ENCODE measurements around the gene SEPTIN11. TPM values are rescaled to one million over a fixed set of nuclear protein-coding genes. Genes with fewer than 3 reads are reported as not detected.

The SEPTIN11 gene
- total and polyA plus RNA-seq, 2 of the 4 experiments (the other 2 are of a cell fraction): 267 to 573 TPM

- dilution Hi-C loops (cut with HindIII; ENCODE audit: low sequenced_read_pairs, unreplicated experiment) (no loop called here), intact Hi-C loops (cut with micrococcal nuclease) (no loop called here), in situ Hi-C loops (cut with MboI; ENCODE audit: low sequenced_read_pairs) (no loop called here)
- Histone ChIP-seq H3K79me1 (ENCODE audit: low read depth in 1 of 2, low read length in 2 of 2) (peaks cover 6 to 73% of the 10 kb centered on the region in 2 experiments), H3K9me1 (ENCODE audit: insufficient read depth, low read length) (peaks cover 8% of the 10 kb centered on the region), H4K5ac (ENCODE audit: low read depth, low read length) (no peak overlapping the region), H2AK5ac (ENCODE audit: low read depth, low read length) (no peak overlapping the region), H3K4ac (ENCODE audit: low read depth, low read length) (no peak overlapping the region), H2BK5ac (ENCODE audit: low read depth, low read length, poor library complexity, severe bottlenecking) (no peak overlapping the region), H3K14ac (replicated peaks; ENCODE audit: low read depth, low read length) (no peak overlapping the region), H2BK15ac (ENCODE audit: low read depth, low read length) (no peak overlapping the region), H4K20me1 (ENCODE audit: insufficient read depth, low read length) (peaks cover 95% of the 10 kb centered on the region), H3K27ac (ENCODE audit: insufficient read depth, low read length) (no peak overlapping the region), H3K4me2 (ENCODE audit: low read depth, low read length) (no peak overlapping the region), H3K4me3 (ENCODE audit: insufficient read depth, low read depth, low read length) (no peak overlapping the region), H3K27me3 (ENCODE audit: control insufficient read depth, insufficient read depth, low read length) (no peaks in the 10 kb centered on the region), H3K56ac (ENCODE audit: extremely low read depth, insufficient read depth, low read length) (no peak overlapping the region), H4K8ac (ENCODE audit: low read depth in 2 of 2, low read length in 2 of 2) (no peak overlapping the region), H3K36me3 (ENCODE audit: control insufficient read depth, insufficient read depth, low read length) (peaks cover 10% of the 10 kb centered on the region), H4K91ac (ENCODE audit: insufficient read depth, low read depth, low read length) (no peak overlapping the region), H3K9me3 (ENCODE audit: control insufficient read depth, insufficient read depth, low read length) (no peaks in the 10 kb centered on the region), H2BK20ac (ENCODE audit: low read depth, low read length) (no peak overlapping the region), H3K9ac (ENCODE audit: low read depth, low read length) (no peak overlapping the region), H2BK120ac (ENCODE audit: low read depth, low read length) (no peak overlapping the region), H3K18ac (ENCODE audit: low read depth, low read length) (no peak overlapping the region), H2AFZ (replicated peaks; ENCODE audit: low read length, poor library complexity) (no peak overlapping the region), H2AK9ac (replicated peaks; ENCODE audit: low read depth, low read length, poor library complexity) (no peak overlapping the region), H3K4me1 (ENCODE audit: control insufficient read depth, insufficient read depth, low read length) (peaks cover 11% of the 10 kb centered on the region), H3K23ac (ENCODE audit: low read depth, low read length) (no peak overlapping the region)
- no peak for TF ChIP-seq POLR2A (IDR thresholded peaks at IDR 0.05; ENCODE audit: low read depth, low read length)
- no peak for TF ChIP-seq MAZ (IDR thresholded peaks at IDR 0.05; ENCODE audit: borderline replicate concordance, low read depth, low read length)
- TF ChIP-seq FOS (IDR thresholded peaks at IDR 0.05; ENCODE audit: low read depth, low read length): no peak
- no peak for TF ChIP-seq NFE2L2 (IDR thresholded peaks at IDR 0.05; ENCODE audit: low read depth, low read length)
- no peak for TF ChIP-seq RCOR1 (IDR thresholded peaks at IDR 0.05; ENCODE audit: insufficient replicate concordance, low read length)
- TF ChIP-seq USF2 (IDR thresholded peaks at IDR 0.05; ENCODE audit: low read depth, low read length): no peak
- no peak for TF ChIP-seq RFX5 (IDR thresholded peaks at IDR 0.05; ENCODE audit: low read depth, low read length)
- no peak for TF ChIP-seq RAD21 (IDR thresholded peaks at IDR 0.05; ENCODE audit: low read length)
- no peak for TF ChIP-seq ELK1 (IDR thresholded peaks at IDR 0.05; ENCODE audit: borderline replicate concordance, low read depth, low read length)
- no peak for TF ChIP-seq BHLHE40 (IDR thresholded peaks at IDR 0.05; ENCODE audit: low read depth, low read length)
- no peak for TF ChIP-seq SMC3 (IDR thresholded peaks at IDR 0.05; ENCODE audit: low read depth, low read length)
- no peak for TF ChIP-seq MXI1 (IDR thresholded peaks at IDR 0.05; ENCODE audit: borderline replicate concordance, low read depth, low read length)
- TF ChIP-seq MAFK (IDR thresholded peaks at IDR 0.05; ENCODE audit: low read depth, low read length): no peak
- TF ChIP-seq CTCF (conservative IDR thresholded peaks at IDR 0.05; ENCODE audit: low read depth, low read length): no peak
- no peak for TF ChIP-seq CEBPB (IDR thresholded peaks at IDR 0.05; ENCODE audit: low read depth, low read length)
- no TSS peak for BruUV-seq (replicated peaks)
- WGBS, 2 experiments (ENCODE audit: extremely low coverage in 2 of 2, insufficient read length in 1 of 2): no CpG with 5 or more reads among the region's 3 CpGs
- no peak for ATAC-seq (ENCODE audit: low read depth)
- POLR2A ChIA-PET (ENCODE audit: unreplicated experiment): no interaction called here
- CTCF ChIA-PET: interaction anchor here (1.3 kb wide), 1 partner anchor 17 kb away, joined by 4 read pairs; no protein-coding TSS in a partner anchor
- no peak for DNase-seq
Observed at GRCh38 chr4:76969495-76969894, 19.9 kb downstream of the SEPTIN11 start.

Measured in IMR-90 (cell line).